Muscle of leg (tissue), 11 donors: Measurements from ENCODE around the gene ZP1. TPM values are rescaled to one million over a fixed set of nuclear protein-coding genes. Genes with fewer than 3 reads are reported as not detected.

Source experiments
- DNase-seq: peaks from one replicate; pipeline ENCODE4 v3.0.0; 2013
- H3K27ac ChIP-seq: one replicate; pipeline ENCODE4 v1.5.1; 2013; ENCODE audit warnings: mild to moderate bottlenecking, low read length, control low read depth
- H3K27me3 ChIP-seq: one replicate; pipeline ENCODE4 v1.6.1; 2013; ENCODE audit warnings: low read length; ENCODE audit not compliant: control insufficient read depth, insufficient read depth
- H3K36me3 ChIP-seq: one replicate; pipeline ENCODE4 v1.6.1; 2013; ENCODE audit warnings: low read length; ENCODE audit not compliant: control insufficient read depth, insufficient read depth
- H3K4me1 ChIP-seq: one replicate; pipeline ENCODE4 v1.6.1; 2013; ENCODE audit warnings: low read length; ENCODE audit not compliant: control insufficient read depth, insufficient read depth
- H3K4me3 ChIP-seq: one replicate; pipeline ENCODE4 v1.5.1; 2013; ENCODE audit warnings: low read length, control low read depth
- H3K9me3 ChIP-seq: replicated peaks from 2 replicates; pipeline ENCODE4 v1.6.1; 2013; ENCODE audit warnings: low read depth, low read length; ENCODE audit not compliant: control insufficient read depth
- WGBS: methylation state at CpG from one replicate; pipeline ENCODE4 v1.1.5; 2013; ENCODE audit warnings: missing lambda C conversion rate; ENCODE audit not compliant: insufficient coverage; 5-methylcytosine and 5-hydroxymethylcytosine counted together
- polyA plus RNA-seq, 8 donors: library from polyadenylated mRNA; unstranded; fragments of 120-200 nt; gene quantifications; one replicate each; pipeline versions ENCODE4 v1.2.1 to v1.2.3, GENCODE V29; 2013; ENCODE audit warnings: inconsistent platforms in 1 of 8, low replicate concordance in 1 of 8; ENCODE audit not compliant: insufficient read length in 8 of 8, insufficient read depth in 1 of 8
- total RNA-seq: library from RNA; stranded (reverse); fragments of 120-200 nt; gene quantifications from one replicate; pipeline ENCODE4 v1.2.4, GENCODE V29; 2013

ZP1 gene
- total and polyA plus RNA-seq, 9 donors, result 0.07 to 0.13 TPM; not detected in 7

GRCh38 chr11:60852982-60853950 lies 14.1 kb upstream of the ZP1 start:
- Histone ChIP-seq H3K4me1 (peaks cover 12% of the 10 kb centered on the region), H3K9me3 (no peaks in the 10 kb centered on the region), H3K27me3 (no peaks in the 10 kb centered on the region), H3K4me3 (no peak overlapping the region), H3K27ac (no peak overlapping the region), H3K36me3 (peaks cover 43% of the 10 kb centered on the region)
- WGBS, result 75% methylated on average over 67 of the region's 68 CpGs
- no peak for DNase-seq

GRCh38 chr11:60854140-60854846 lies 13.0 kb upstream of the ZP1 start:
- 60% methylated on average over 2 of the region's 8 CpGs for WGBS
- no peaks in the 10 kb centered on the region for H3K27me3 ChIP-seq
- no peak overlapping the region for H3K4me3 ChIP-seq
- no peak for DNase-seq
- H3K27ac ChIP-seq, result no peak overlapping the region
- H3K9me3 ChIP-seq, result no peaks in the 10 kb centered on the region
- H3K36me3 ChIP-seq, result peaks cover 32% of the 10 kb centered on the region
- H3K4me1 ChIP-seq, result peaks cover 12% of the 10 kb centered on the region

GRCh38 chr11:60854847-60855725 lies 12.3 kb upstream of the ZP1 start:
- Histone ChIP-seq H3K27ac (no peak overlapping the region), H3K4me1 (peaks cover 12% of the 10 kb centered on the region), H3K36me3 (peaks cover 25% of the 10 kb centered on the region), H3K27me3 (no peaks in the 10 kb centered on the region), H3K9me3 (no peaks in the 10 kb centered on the region), H3K4me3 (no peak overlapping the region)
- WGBS, result 23% methylated on average over 2 of the region's 8 CpGs
- no peak for DNase-seq

- peaks cover 16% of the 10 kb centered on the region for H3K36me3 ChIP-seq
- 40% methylated on average over 5 of the region's 14 CpGs for WGBS
- no peak for DNase-seq
- H3K4me3 ChIP-seq, result no peak within 1 kb of the TSS
- H3K9me3 ChIP-seq, result no peaks in the 10 kb centered on the region
- peaks cover 15% of the 10 kb centered on the region for H3K4me1 ChIP-seq
- H3K27ac ChIP-seq, result no peak within 1 kb of the TSS
- H3K27me3 ChIP-seq, result no peaks in the 10 kb centered on the region
Measured at GRCh38 chr11:60855726-60856633, 11.4 kb upstream of the ZP1 start, which contains the start of gene PTGDR2. Gene PTGDR2, minus strand, starts transcription at chr11:60855950. Its CDS starts 2,228 bp downstream, at chr11:60853722.

- 79% methylated on average over 4 of the region's 5 CpGs for WGBS
- H3K36me3 ChIP-seq, result peaks cover 5% of the 10 kb centered on the region
- no peak overlapping the region for H3K4me3 ChIP-seq
- no peaks in the 10 kb centered on the region for H3K27me3 ChIP-seq
- peaks cover 15% of the 10 kb centered on the region for H3K4me1 ChIP-seq
- H3K27ac ChIP-seq, result no peak overlapping the region
- DNase-seq, result no peak
- no peaks in the 10 kb centered on the region for H3K9me3 ChIP-seq
Measured at GRCh38 chr11:60857378-60858232, 9.7 kb upstream of the ZP1 start.

- H3K27ac ChIP-seq, result no peak overlapping the region
- H3K4me3 ChIP-seq, result no peak overlapping the region
- WGBS, result 38% methylated on average over 7 of the region's 8 CpGs
- no peaks in the 10 kb centered on the region for H3K9me3 ChIP-seq
- H3K4me1 ChIP-seq, result peaks cover 15% of the 10 kb centered on the region
- DNase-seq, result no peak
- peaks cover 3% of the 10 kb centered on the region for H3K36me3 ChIP-seq
- H3K27me3 ChIP-seq, result no peaks in the 10 kb centered on the region
Measured at GRCh38 chr11:60858236-60858635, 9.1 kb upstream of the ZP1 start.

GRCh38 chr11:60858731-60859464 lies 8.4 kb upstream of the ZP1 start:
- peaks cover 15% of the 10 kb centered on the region for H3K4me1 ChIP-seq
- no peaks in the 10 kb centered on the region for H3K36me3 ChIP-seq
- H3K9me3 ChIP-seq, result no peaks in the 10 kb centered on the region
- 80% methylated on average over 3 of the region's 4 CpGs for WGBS
- H3K27me3 ChIP-seq, result no peaks in the 10 kb centered on the region
- no peak for DNase-seq
- H3K4me3 ChIP-seq, result no peak overlapping the region
- H3K27ac ChIP-seq, result no peak overlapping the region

- Histone ChIP-seq H3K36me3 (no peaks in the 10 kb centered on the region), H3K4me3 (no peak overlapping the region), H3K27me3 (no peaks in the 10 kb centered on the region), H3K4me1 (peaks cover 15% of the 10 kb centered on the region), H3K27ac (no peak overlapping the region), H3K9me3 (no peaks in the 10 kb centered on the region)
- 90% methylated on average over 9 of the region's 15 CpGs for WGBS
- no peak for DNase-seq
Measured at GRCh38 chr11:60859616-60860250, 7.6 kb upstream of the ZP1 start.
